LNCAP (cell line): ENCODE results near the gene OR10J5.

Source experiments
- CTCF ChIP-seq: fragments of 450-650 bp; IDR thresholded peaks from 2 replicates; pipeline ENCODE4 v1.5.1; 2017; ENCODE audit warnings: mild to moderate bottlenecking

Gene OR10J5

DNA sequence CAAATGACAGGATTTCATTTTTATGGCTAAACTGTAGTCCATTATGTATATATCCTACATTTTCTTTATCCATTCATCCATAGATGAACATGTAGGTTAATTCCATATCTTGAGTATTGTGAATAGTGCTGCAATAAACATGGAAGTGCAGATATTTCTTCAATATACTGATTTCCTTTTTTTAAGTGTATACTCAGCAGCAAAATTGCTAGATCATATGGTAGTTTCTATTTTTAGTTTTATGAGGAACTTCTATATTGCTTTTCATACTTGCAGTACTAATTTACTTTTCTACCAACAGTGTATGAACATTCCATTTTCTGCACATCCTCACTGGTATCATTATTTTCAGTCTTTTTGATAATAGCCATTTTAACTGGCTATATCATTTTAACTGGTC, 30.1 kb downstream of the OR10J5 start:
- TF ChIP-seq CTCF = no peak

- no peak for TF ChIP-seq CTCF
These were observed 34.7 kb downstream of the OR10J5 start for GRCh38 chr1:159501082-159501481.

DNA sequence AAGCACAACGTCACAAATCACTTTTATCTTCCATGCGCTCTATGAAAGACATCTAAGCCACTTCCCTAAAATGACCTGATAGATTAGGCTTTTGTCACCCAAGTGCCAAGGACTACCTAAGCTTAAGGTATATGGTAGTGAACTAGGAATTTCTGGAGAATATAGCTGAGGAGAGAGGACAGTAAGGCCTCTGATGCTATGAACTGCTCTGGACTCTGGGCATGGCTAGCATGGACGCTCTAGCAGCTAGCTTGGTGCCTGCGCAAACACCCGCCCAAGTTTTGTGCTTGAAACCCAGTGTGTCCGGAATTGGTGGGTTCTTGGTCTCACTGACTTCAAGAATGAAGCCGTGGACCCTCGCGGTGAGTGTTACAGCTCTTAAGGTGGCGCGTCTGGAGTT, 42.5 kb downstream of the OR10J5 start:
- TF ChIP-seq CTCF = no peak

DNA sequence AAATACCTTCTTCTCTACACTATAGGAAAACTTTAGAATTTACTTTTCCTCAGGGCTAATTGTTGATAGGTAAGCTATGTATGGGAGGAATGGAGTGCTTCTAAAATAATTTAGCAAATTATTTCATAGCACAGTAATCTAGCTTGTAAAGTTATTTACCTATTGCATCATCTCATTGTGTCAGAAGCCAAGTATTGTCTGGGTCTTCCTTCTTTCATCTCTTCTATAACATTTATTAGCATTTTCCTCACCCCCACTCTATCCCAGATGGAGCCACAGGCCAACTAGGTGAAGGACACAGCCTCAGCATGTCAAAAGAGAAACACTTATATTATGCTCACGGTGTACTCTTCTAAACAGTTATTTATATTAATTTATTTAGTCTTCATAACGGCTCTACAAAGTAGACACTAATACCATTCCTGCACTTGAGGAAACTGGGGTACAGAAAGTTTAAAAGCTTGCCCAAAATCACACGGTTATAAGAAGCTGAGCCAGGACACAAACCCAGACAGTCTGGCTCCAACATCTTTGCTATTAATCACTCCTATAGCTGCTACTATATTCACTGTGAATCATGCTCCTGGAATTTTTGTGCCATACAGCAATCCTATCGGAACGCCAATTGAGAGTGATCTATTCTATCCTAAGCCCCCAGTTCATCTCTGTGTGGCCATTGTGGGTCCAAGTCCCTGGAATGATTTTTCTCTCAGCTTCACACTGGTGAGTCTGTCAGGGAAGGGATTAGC, 43.1 kb downstream of the OR10J5 start:
- TF ChIP-seq CTCF = no peak
